ENCODE measurements around the gene SRL.
A peak's percentile ranks its signal among the peaks of the same experiment; 100 is the strongest.

Gene SRL

DNA sequence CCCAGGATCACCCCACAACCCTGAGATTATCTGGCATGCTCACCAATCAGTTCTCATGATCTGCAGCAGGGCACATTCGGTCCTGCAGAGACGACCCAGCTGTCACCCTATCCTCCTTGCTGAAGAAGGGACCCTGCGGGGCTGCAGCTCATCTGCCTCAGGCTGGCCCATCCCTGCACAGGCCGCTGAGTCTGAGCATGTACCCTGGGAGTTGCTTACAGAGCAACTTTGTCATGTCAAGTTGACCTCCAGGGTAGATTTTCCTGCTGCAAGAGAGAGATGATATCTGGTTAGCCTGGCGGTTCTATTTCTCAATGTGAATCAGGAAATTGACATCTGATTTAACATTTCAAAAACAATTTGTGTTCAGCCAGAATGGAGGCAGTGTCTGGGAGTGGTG is 89.6 kb downstream of the SRL start:
- no peak for DNase-seq (ENCODE audit: low read depth)
- H3K4me3 ChIP-seq (ENCODE audit: low read depth, low read length) = no peak overlapping the region
- TF ChIP-seq, protein P1, sequence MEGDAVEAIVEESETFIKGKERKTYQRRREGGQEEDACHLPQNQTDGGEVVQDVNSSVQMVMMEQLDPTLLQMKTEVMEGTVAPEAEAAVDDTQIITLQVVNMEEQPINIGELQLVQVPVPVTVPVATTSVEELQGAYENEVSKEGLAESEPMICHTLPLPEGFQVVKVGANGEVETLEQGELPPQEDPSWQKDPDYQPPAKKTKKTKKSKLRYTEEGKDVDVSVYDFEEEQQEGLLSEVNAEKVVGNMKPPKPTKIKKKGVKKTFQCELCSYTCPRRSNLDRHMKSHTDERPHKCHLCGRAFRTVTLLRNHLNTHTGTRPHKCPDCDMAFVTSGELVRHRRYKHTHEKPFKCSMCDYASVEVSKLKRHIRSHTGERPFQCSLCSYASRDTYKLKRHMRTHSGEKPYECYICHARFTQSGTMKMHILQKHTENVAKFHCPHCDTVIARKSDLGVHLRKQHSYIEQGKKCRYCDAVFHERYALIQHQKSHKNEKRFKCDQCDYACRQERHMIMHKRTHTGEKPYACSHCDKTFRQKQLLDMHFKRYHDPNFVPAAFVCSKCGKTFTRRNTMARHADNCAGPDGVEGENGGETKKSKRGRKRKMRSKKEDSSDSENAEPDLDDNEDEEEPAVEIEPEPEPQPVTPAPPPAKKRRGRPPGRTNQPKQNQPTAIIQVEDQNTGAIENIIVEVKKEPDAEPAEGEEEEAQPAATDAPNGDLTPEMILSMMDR (IDR thresholded peaks at IDR 0.05; ENCODE audit: low read depth, low read length, missing control alignments) = no peak

DNA sequence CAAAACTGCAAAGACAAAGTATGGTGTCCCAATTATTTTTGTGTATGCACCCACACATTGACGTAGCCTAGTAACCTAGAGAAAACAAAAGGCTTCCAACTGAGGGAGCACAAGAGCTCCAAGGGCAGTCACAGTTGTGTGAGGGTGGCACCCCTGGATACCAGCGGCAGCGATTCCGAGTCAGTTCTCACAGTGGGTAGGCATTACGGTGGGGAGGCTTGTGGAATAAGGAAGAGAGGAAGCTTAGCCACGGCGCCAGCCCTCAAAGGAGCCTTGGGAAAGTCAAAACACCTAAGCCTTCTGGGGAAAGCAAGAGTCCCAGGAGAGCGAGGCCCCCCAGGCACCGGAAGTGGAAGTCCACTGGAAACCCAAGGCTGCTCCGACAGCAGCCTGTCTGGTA is 94.6 kb downstream of the SRL start:
- TF ChIP-seq, protein P1 (IDR thresholded peaks at IDR 0.05; ENCODE audit: low read depth, low read length, missing control alignments) = no peak
- H3K4me3 ChIP-seq (ENCODE audit: low read depth, low read length) = no peak overlapping the region

GRCh38 chr16:4142268-4142667 is 99.6 kb downstream of the SRL start:
- TF ChIP-seq, protein P1 (IDR thresholded peaks at IDR 0.05; ENCODE audit: low read depth, low read length, missing control alignments) = no peak
- H3K4me3 ChIP-seq (ENCODE audit: low read depth, low read length) = no peak overlapping the region
- peak; percentile 19 for DNase-seq (ENCODE audit: low read depth)

More for the DNA sequence above, 94.6 kb downstream of the SRL start:
- DNase-seq (ENCODE audit: low read depth) = no peak

DNA sequence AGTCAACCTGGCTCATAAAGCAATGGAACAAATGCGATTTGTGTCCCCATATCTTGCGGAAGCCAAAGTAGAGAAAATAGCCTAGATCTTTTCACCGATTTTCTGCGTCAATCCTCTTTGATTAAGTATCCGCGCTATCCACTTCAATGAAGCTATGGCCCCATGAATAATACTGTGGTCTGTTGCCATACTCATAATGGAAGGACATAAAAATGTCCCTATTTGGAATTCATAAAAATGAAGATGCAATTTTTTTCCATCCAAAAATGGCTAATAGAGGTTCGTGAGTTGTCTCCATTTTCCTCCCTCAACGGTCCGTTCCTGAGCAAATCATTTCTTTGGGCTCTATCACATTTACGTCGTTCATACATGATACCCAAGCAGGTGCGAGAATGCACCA is 100.3 kb downstream of the SRL start:
- no peak overlapping the region for H3K4me3 ChIP-seq (ENCODE audit: low read depth, low read length)
- TF ChIP-seq, protein P1 (IDR thresholded peaks at IDR 0.05; ENCODE audit: low read depth, low read length, missing control alignments) = no peak
- DNase-seq (ENCODE audit: low read depth) = no peak

DNA sequence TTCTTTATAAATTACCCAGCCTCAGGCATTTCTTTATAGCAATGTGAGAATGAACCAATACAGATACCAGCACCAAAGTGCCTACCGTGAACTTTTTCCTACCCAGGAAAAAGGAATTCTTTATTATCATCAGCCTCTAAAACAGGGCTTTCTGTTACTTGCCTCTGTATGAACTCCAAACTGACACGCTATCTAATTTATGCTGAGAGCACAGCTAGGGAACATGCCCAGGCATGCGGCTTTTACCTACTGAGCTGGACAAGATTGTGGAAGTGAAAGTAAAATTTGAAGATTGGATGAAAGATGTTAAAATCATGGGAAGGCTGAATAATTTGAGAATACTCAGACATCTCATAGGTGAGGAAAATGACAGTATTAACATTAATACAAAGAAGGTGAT is 101.2 kb downstream of the SRL start:
- no peak overlapping the region for H3K4me3 ChIP-seq (ENCODE audit: low read depth, low read length)
- TF ChIP-seq, protein P1 (IDR thresholded peaks at IDR 0.05; ENCODE audit: low read depth, low read length, missing control alignments) = no peak
- no peak for DNase-seq (ENCODE audit: low read depth)

- no peak overlapping the region for H3K4me3 ChIP-seq (ENCODE audit: low read depth, low read length)
- TF ChIP-seq, protein P1 (IDR thresholded peaks at IDR 0.05; ENCODE audit: low read depth, low read length, missing control alignments) = no peak
These were observed 101.9 kb downstream of the SRL start for GRCh38 chr16:4139968-4140367.

More at GRCh38 chr16:4139968-4140367, 101.9 kb downstream of the SRL start:
- DNase-seq (ENCODE audit: low read depth) = no peak

Measured in GM12864 (cell line).